ENCODE data around the gene SLC8A3.

GRCh38 chr14:70152704-70153103 is 36.0 kb downstream of the SLC8A3 start:
- TF ChIP-seq, protein P1, sequence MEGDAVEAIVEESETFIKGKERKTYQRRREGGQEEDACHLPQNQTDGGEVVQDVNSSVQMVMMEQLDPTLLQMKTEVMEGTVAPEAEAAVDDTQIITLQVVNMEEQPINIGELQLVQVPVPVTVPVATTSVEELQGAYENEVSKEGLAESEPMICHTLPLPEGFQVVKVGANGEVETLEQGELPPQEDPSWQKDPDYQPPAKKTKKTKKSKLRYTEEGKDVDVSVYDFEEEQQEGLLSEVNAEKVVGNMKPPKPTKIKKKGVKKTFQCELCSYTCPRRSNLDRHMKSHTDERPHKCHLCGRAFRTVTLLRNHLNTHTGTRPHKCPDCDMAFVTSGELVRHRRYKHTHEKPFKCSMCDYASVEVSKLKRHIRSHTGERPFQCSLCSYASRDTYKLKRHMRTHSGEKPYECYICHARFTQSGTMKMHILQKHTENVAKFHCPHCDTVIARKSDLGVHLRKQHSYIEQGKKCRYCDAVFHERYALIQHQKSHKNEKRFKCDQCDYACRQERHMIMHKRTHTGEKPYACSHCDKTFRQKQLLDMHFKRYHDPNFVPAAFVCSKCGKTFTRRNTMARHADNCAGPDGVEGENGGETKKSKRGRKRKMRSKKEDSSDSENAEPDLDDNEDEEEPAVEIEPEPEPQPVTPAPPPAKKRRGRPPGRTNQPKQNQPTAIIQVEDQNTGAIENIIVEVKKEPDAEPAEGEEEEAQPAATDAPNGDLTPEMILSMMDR (IDR thresholded peaks at IDR 0.05; ENCODE audit: low read length) = no peak
- TF ChIP-seq EZH2 (IDR thresholded peaks at IDR 0.05; ENCODE audit: borderline replicate concordance, low read length) = no peak
